HepG2 (cell line): Measurements from ENCODE around the gene PYCR2.

Experiments
- FLYWCH1 ChIP-seq: sonication (generic); formaldehyde crosslinking; IDR thresholded peaks from 2 replicates; pipeline ENCODE4 v1.8.1; 2023; ENCODE audit warnings: mild to moderate bottlenecking, missing genetic modification reagents
- ZBTB8A ChIP-seq: sonication (generic); formaldehyde crosslinking; IDR thresholded peaks from 2 replicates; pipeline ENCODE4 v1.4.0; 2020; ENCODE audit warnings: mild to moderate bottlenecking, low read depth, missing genetic modification reagents, borderline replicate concordance
- ZNF138 ChIP-seq: sonication (generic); formaldehyde crosslinking; IDR thresholded peaks from 2 replicates; pipeline ENCODE4 v1.5.0; 2020; ENCODE audit warnings: mild to moderate bottlenecking, low read depth, missing genetic modification reagents
- ZNF605 ChIP-seq: sonication (generic); formaldehyde crosslinking; IDR thresholded peaks from 2 replicates; pipeline ENCODE4 v1.8.0; 2022; ENCODE audit warnings: mild to moderate bottlenecking, missing genetic modification reagents
- TF ChIP-seq, protein P1 (sequence below): sonication (generic); formaldehyde crosslinking; IDR thresholded peaks from 2 replicates; pipeline ENCODE4 v1.5.0; 2020; ENCODE audit warnings: mild to moderate bottlenecking, missing genetic modification reagents, moderate library complexity

DNA sequence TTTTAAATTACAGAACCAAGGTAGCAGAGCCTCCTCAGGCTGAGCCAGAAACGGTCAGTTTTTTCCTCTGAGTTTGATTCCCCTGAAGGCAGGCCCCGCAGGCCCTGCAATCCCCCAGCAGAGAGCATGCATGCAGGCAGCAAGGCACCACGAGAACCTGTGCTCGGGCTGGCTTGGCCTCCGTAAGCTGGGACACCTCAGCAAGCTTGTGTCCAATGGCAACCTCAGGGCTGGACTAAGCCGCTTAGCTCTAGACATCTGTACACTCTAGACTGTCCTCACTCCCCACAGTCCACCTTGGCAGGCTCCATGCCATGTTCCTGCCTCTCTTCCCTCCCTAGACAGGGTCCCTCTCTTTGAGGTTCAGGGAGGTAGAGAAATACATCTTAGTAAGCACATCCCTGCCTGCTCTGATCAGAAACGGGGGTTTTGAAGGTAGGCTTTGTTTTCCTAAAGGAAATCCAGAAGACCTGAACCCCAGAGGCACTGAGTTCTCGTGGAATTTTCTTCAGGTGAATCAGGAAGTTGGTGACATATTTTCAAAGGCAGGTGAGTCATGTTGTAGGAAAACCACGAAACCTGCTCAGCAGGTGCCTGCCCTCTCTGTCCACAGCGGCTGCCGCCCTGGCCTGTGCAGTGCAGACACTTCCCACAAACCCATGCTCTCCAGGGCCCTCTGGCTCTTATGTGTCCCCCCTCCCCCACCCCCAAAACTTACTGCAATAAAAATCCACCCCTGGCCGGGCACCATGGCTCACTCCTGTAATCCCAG is 48.8 kb downstream of the PYCR2 start:
- TF ChIP-seq ZNF605 (no peak), ZNF138 (CRISPR knock-in tag) (no peak), FLYWCH1 (CRISPR knock-in tag) (no peak), ZBTB8A (CRISPR knock-in tag) (no peak)
- TF ChIP-seq, protein P1, sequence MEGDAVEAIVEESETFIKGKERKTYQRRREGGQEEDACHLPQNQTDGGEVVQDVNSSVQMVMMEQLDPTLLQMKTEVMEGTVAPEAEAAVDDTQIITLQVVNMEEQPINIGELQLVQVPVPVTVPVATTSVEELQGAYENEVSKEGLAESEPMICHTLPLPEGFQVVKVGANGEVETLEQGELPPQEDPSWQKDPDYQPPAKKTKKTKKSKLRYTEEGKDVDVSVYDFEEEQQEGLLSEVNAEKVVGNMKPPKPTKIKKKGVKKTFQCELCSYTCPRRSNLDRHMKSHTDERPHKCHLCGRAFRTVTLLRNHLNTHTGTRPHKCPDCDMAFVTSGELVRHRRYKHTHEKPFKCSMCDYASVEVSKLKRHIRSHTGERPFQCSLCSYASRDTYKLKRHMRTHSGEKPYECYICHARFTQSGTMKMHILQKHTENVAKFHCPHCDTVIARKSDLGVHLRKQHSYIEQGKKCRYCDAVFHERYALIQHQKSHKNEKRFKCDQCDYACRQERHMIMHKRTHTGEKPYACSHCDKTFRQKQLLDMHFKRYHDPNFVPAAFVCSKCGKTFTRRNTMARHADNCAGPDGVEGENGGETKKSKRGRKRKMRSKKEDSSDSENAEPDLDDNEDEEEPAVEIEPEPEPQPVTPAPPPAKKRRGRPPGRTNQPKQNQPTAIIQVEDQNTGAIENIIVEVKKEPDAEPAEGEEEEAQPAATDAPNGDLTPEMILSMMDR (CRISPR knock-in tag) = no peak
